Endodermal cell (in vitro differentiated cells): Measurements from ENCODE around the gene OPN1SW. TPM values are rescaled to one million over a fixed set of nuclear protein-coding genes. Genes with fewer than 3 reads are reported as not detected.
A peak's percentile ranks its signal among the peaks of the same experiment; 100 is the strongest.

Experiments used
- DNase-seq: peaks from one replicate; pipeline ENCODE4 v3.0.0-alpha.2; 2017
- H3K27ac ChIP-seq: 2 replicates; pipeline ENCODE4 v1.5.1; 2013; ENCODE audit warnings: mild to moderate bottlenecking, low read depth, low read length, moderate library complexity
- H3K27me3 ChIP-seq: 2 replicates; pipeline ENCODE4 v1.6.1; 2013; ENCODE audit warnings: mild to moderate bottlenecking, low read length, moderate library complexity; ENCODE audit not compliant: insufficient read depth, control insufficient read depth, poor library complexity, severe bottlenecking
- H3K36me3 ChIP-seq: 2 replicates; pipeline ENCODE4 v1.7.0; 2013; ENCODE audit warnings: mild to moderate bottlenecking, low read length, moderate library complexity; ENCODE audit not compliant: control insufficient read depth, insufficient read depth
- H3K4me1 ChIP-seq: one replicate; pipeline ENCODE4 v1.7.0; 2013; ENCODE audit warnings: low read length; ENCODE audit not compliant: control insufficient read depth, insufficient read depth
- H3K4me3 ChIP-seq: 2 replicates; pipeline ENCODE4 v1.5.1; 2013; ENCODE audit warnings: mild to moderate bottlenecking, low read length, moderate library complexity
- H3K9ac ChIP-seq: 2 replicates; pipeline ENCODE4 v1.6.1; 2013; ENCODE audit warnings: mild to moderate bottlenecking, low read length, moderate library complexity; ENCODE audit not compliant: poor library complexity, severe bottlenecking; ENCODE audit errors: extremely low read depth
- H3K9me3 ChIP-seq: 2 replicates; pipeline ENCODE4 v1.6.1; 2013; ENCODE audit warnings: mild to moderate bottlenecking, low read length, moderate library complexity; ENCODE audit not compliant: control insufficient read depth
- H3K27ac Mint-ChIP-seq: 2 replicates; pipeline ENCODE4 v1.8.0; 2020; ENCODE audit warnings: mixed read lengths
- H3K27me3 Mint-ChIP-seq: 2 replicates; pipeline ENCODE4 v1.8.0; 2021; ENCODE audit warnings: mild to moderate bottlenecking, mixed read lengths; ENCODE audit not compliant: insufficient read depth
- H3K36me3 Mint-ChIP-seq: 2 replicates; pipeline ENCODE4 v1.8.0; 2020; ENCODE audit warnings: low read depth, mixed read lengths
- H3K4me1 Mint-ChIP-seq: 2 replicates; pipeline ENCODE4 v1.8.0; 2020; ENCODE audit warnings: mixed read lengths
- H3K4me3 Mint-ChIP-seq: 2 replicates; pipeline ENCODE4 v1.8.0; 2020; ENCODE audit warnings: mild to moderate bottlenecking, moderate library complexity, mixed read lengths
- H3K9me3 Mint-ChIP-seq: 2 replicates; pipeline ENCODE4 v1.8.0; 2020; ENCODE audit warnings: mild to moderate bottlenecking, mixed read lengths
- CTCF ChIP-seq: fragments of 200-600 bp; sonication (generic); conservative IDR thresholded peaks from 2 replicates; pipeline ENCODE4 v1.5.0; 2021; ENCODE audit warnings: antibody characterized with exemption, mild to moderate bottlenecking
- WGBS, 2 experiments: methylation state at CpG; one replicate each; pipeline versions ENCODE4 v1.1.5 to v1.1.7; 2013; ENCODE audit warnings: missing lambda C conversion rate in 2 of 2, mixed read lengths in 1 of 2; ENCODE audit not compliant: insufficient coverage in 1 of 2, insufficient read length in 1 of 2; 5-methylcytosine and 5-hydroxymethylcytosine counted together
- total RNA-seq, 2 donors: library from RNA; stranded (reverse); fragmentation: NEBNext Ultra II Directional in 1 of 2; extraction: Animal tissue kit (Norgen Biotek cat#: 25700) in 1 of 2; gene quantifications; 2 replicates in 1 of 2; 3 replicates in 1 of 2; pipeline ENCODE4 v1.2.1, GENCODE V29; 2021

Gene OPN1SW
- total RNA-seq, 2 donors from 2014 or later: not detected

- no peaks in the 10 kb centered on the region for H3K36me3 ChIP-seq
- Mint-ChIP-seq H3K27me3 (peaks cover 6% of the 10 kb centered on the region), H3K27ac (no peak overlapping the region), H3K4me1 (peaks cover 6% of the 10 kb centered on the region), H3K9me3 (no peaks in the 10 kb centered on the region), H3K36me3 (peaks cover 30% of the 10 kb centered on the region), H3K4me3 (no peak overlapping the region)
- H3K9me3 ChIP-seq: no peaks in the 10 kb centered on the region
- TF ChIP-seq CTCF: no peak
- no peaks in the 10 kb centered on the region for H3K4me1 ChIP-seq
- H3K4me3 ChIP-seq: no peak overlapping the region
- WGBS, 2 experiments: 90 to 93% methylated on average over 3 to 4 of the region's 4 CpGs
- no peak overlapping the region for H3K9ac ChIP-seq
- no peak overlapping the region for H3K27ac ChIP-seq
- no peak for DNase-seq
- peaks cover 9% of the 10 kb centered on the region for H3K27me3 ChIP-seq
Measured at GRCh38 chr7:128795129-128795528, 19.5 kb upstream of the OPN1SW start.

- H3K4me1 ChIP-seq: no peaks in the 10 kb centered on the region
- no peak overlapping the region for H3K4me3 ChIP-seq
- Mint-ChIP-seq H3K27ac (no peak overlapping the region), H3K9me3 (no peaks in the 10 kb centered on the region), H3K36me3 (peaks cover 30% of the 10 kb centered on the region), H3K27me3 (peaks cover 12% of the 10 kb centered on the region), H3K4me1 (peaks cover 7% of the 10 kb centered on the region), H3K4me3 (no peak overlapping the region)
- no peak for DNase-seq
- no peaks in the 10 kb centered on the region for H3K36me3 ChIP-seq
- H3K27ac ChIP-seq: no peak overlapping the region
- no peaks in the 10 kb centered on the region for H3K9me3 ChIP-seq
- TF ChIP-seq CTCF: no peak
- 92 to 100% methylated on average over 7 to 8 of the region's 8 CpGs for WGBS, 2 experiments
- H3K27me3 ChIP-seq: peaks cover 16% of the 10 kb centered on the region
- H3K9ac ChIP-seq: no peak overlapping the region
Measured at GRCh38 chr7:128794436-128794835, 18.8 kb upstream of the OPN1SW start.

- Histone ChIP-seq H3K27me3 (peaks cover 20% of the 10 kb centered on the region), H3K4me3 (no peak overlapping the region), H3K9ac (no peak overlapping the region), H3K9me3 (no peaks in the 10 kb centered on the region), H3K36me3 (no peaks in the 10 kb centered on the region), H3K4me1 (no peaks in the 10 kb centered on the region), H3K27ac (no peak overlapping the region)
- Mint-ChIP-seq H3K9me3 (no peaks in the 10 kb centered on the region), H3K4me1 (peaks cover 7% of the 10 kb centered on the region), H3K27ac (no peak overlapping the region), H3K27me3 (peaks cover 16% of the 10 kb centered on the region), H3K4me3 (no peak overlapping the region), H3K36me3 (peaks cover 30% of the 10 kb centered on the region)
- peak; percentile 35 for TF ChIP-seq CTCF
- DNase-seq: no peak
- 89 to 90% methylated on average over 3 of the region's 3 CpGs for WGBS, 2 experiments
Measured at GRCh38 chr7:128794020-128794419, 18.4 kb upstream of the OPN1SW start.
